ENCODE results near the gene C7orf25.
"Not testable (repeated sequence)": the region's sequence is repeated elsewhere in the genome, so short reads cannot be mapped to it uniquely, and the experiment has no call there.

The C7orf25 gene

DNA sequence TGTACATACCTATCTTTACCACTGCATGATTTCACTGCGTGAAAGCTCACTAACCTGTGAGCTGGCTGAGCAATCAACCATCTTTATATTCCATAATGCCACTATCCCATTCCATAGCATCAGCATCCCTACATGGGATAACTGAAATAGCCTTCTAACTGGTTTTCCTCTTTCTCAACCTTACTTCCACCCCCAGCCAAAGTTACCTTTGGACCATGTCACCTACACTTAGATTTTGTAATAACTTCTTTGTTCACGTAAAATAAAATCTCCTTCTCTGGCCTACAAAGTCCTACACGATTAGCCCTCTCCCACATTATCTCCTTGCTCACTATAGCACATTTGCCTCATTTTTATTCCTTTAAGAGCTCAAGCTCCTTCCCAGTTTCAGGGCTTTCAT lies 17.6 kb upstream of the C7orf25 start:
- DNase-seq (ENCODE audit: low spot score), result no peak

DNA sequence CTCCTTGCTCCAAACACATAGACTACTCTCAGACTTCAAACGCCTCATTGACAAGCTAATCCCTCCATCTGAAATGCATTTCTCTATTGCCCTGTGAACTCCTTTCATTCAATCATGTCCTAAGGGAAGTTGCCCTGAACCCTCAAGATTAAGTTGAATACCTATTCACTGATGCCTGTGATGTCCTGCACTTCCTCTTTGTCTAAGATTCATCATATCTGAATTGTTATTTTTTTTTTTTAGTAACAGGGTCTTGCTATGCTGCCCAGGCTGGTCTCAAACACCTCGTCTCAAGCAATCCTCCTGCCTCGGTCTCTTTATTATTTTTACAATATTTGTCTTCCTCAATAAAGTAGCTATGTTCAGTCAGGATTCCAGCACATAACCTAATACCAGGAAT lies 16.9 kb upstream of the C7orf25 start:
- no peak for DNase-seq (ENCODE audit: low spot score)

GRCh38 chr7:42926204-42926603 lies 14.3 kb upstream of the C7orf25 start:
- DNase-seq (ENCODE audit: low spot score), result no peak

GRCh38 chr7:42925630-42926029 lies 13.8 kb upstream of the C7orf25 start:
- DNase-seq (ENCODE audit: low spot score), result no peak

- no peak for DNase-seq (ENCODE audit: low spot score)
Observed at GRCh38 chr7:42924223-42924838, 12.5 kb upstream of the C7orf25 start.

DNA sequence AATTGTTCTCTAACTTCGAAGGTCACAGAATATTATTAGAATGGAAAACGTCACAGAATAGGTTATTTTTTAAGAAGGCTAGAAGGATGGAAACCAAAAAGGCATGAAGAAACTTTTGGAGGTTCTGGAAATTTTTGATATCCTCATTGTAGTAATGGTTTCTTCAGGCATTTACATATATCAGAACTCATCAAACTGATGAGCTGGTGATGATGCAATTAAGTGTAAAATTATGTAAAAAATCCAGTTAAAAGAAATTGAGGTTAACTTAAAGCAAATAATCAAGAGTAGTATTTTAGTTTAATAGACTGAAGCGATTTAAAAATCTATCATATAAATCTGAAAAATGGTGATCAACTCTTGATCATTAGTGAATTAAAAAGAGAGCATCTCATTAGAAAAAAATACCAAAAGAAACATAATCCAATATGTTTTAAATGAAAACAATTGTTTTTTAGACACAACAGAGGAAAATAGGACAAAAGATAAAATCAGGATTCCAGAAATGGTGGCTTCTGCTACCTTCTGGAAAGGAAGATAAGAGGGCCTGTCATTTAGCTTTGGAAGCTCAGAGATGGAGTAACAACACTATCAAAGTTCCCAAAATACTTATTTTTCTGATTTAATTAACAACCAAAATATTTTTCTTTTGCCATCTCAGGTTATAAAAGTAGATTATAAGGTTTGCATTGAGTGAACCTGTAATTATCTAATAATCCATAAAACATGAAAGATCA lies 10.3 kb upstream of the C7orf25 start:
- no peak for DNase-seq (ENCODE audit: low spot score)

- no peak for DNase-seq (ENCODE audit: low spot score)
Observed at GRCh38 chr7:42915356-42915755, 3.5 kb upstream of the C7orf25 start.

- DNase-seq (ENCODE audit: low spot score), result no peak
Observed at GRCh38 chr7:42914421-42915045, 2.7 kb upstream of the C7orf25 start.

- no peak for DNase-seq (ENCODE audit: low spot score)
Observed at GRCh38 chr7:42914009-42914408, 2.1 kb upstream of the C7orf25 start.

DNA sequence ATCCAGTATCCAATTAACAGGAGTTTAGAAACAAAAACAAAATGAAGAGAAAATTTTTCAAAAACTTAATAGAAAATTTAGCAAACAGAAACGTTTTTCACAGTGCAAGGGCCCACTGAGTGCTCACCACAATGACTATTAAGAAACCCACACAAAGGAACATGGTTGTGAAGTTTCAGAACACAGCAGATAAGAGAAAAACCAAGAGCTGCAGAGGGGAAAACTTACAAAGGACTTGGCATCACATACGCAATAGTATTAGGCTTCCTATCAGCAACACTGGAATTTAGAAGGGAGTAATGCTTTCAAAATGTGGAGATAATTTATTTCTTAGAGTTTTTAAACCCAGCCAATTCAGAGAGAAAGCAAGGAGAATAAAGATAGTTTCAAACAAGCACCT lies 1.7 kb upstream of the C7orf25 start:
- no peak for DNase-seq (ENCODE audit: low spot score)

DNA sequence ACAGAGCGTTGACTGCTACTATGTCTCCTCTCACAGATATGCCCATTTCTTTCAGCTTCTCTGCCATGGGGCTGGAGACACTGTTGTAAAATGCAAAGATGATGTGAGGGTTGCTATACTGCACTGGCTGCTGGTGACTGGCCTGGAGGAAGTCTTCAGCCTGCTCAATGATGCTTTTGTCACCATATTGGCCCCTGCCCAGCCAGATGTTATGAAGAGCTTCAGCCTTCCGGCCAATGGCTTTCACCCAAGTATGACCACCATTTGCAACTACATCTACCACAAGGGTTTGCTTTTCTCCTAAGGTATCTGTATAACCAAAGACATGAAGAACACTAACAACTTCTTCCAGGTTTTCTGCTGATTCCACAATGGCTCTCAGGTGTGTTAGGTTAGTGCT lies 1.6 kb downstream of the C7orf25 start:
- no peak for DNase-seq (ENCODE audit: low spot score)

- DNase-seq (ENCODE audit: low spot score), result no peak
Observed at GRCh38 chr7:42907316-42907715, 4.6 kb downstream of the C7orf25 start.

GRCh38 chr7:42906181-42906580 lies 5.7 kb downstream of the C7orf25 start:
- DNase-seq (ENCODE audit: low spot score), result no peak

GRCh38 chr7:42902331-42902730 lies 9.5 kb downstream of the C7orf25 start:
- DNase-seq (ENCODE audit: low spot score), result no peak

- no peak for DNase-seq (ENCODE audit: low spot score)
Observed at GRCh38 chr7:42900842-42901241, 11.0 kb downstream of the C7orf25 start.

- no peak for DNase-seq (ENCODE audit: low spot score)
Observed at GRCh38 chr7:42893346-42894240, 18.3 kb downstream of the C7orf25 start.

GRCh38 chr7:42886893-42887505 lies 24.9 kb downstream of the C7orf25 start:
- no peak for DNase-seq (ENCODE audit: low spot score)

- no peak for DNase-seq (ENCODE audit: low spot score)
Observed at GRCh38 chr7:42886129-42886528, 25.7 kb downstream of the C7orf25 start.

GRCh38 chr7:42885183-42885582 lies 26.7 kb downstream of the C7orf25 start:
- DNase-seq (ENCODE audit: low spot score), result not testable (repeated sequence)

GRCh38 chr7:42883950-42884349 lies 27.9 kb downstream of the C7orf25 start:
- no peak for DNase-seq (ENCODE audit: low spot score)

DNA sequence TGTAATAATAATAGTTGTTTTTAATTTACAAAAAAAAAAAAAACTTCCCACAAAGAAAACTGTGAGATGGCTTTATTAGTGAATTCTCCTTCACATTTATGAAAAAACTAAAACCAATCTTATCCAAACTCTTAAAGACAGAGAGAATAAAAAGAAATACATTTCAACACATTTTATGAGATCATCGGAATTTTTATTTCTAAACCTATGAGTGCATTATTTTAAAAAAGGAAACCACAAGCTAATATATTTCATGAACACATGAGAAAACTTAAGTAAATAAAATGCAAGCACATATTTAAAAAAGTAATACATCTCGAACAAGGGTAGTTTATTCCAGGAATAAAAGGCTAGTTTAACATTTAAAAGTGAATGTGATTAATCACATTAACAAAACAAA lies 31.5 kb downstream of the C7orf25 start:
- no peak for DNase-seq (ENCODE audit: low spot score)

- DNase-seq (ENCODE audit: low spot score), result no peak
Observed at GRCh38 chr7:42878303-42878702, 33.6 kb downstream of the C7orf25 start.

Measured in cerebellar cortex (tissue), 1 donor.